K562 (cell line): Measurements from ENCODE around the gene PPP2R5A. TPM values are rescaled to one million over a fixed set of nuclear protein-coding genes. Genes with fewer than 3 reads are reported as not detected.

ENCODE experiments used
- ATF7 ChIP-seq: fragments of 450-650 bp; IDR thresholded peaks from 2 replicates; pipeline ENCODE4 v1.7.1; 2014; ENCODE audit warnings: mild to moderate bottlenecking, moderate library complexity
- CCAR2 ChIP-seq: fragments of 200-400 bp; formaldehyde crosslinking; IDR thresholded peaks from 2 replicates; pipeline ENCODE4 v1.6.1; 2017; ENCODE audit warnings: mild to moderate bottlenecking, low read depth, low read length
- DACH1 ChIP-seq: fragments of 450-650 bp; IDR thresholded peaks from 2 replicates; pipeline ENCODE4 v1.6.1; 2018; ENCODE audit not compliant: partially characterized antibody
- ETV5 ChIP-seq: sonication (generic); formaldehyde crosslinking; IDR thresholded peaks from 2 replicates; pipeline ENCODE4 v1.4.0; 2020; ENCODE audit warnings: low read depth, mild to moderate bottlenecking, missing genetic modification reagents
- HDAC8 ChIP-seq: fragments of 450-650 bp; IDR thresholded peaks from 2 replicates; pipeline ENCODE4 v1.6.1; 2016; ENCODE audit warnings: mild to moderate bottlenecking, missing genetic modification characterization, moderate library complexity, missing compliant biosample characterization
- HMGN3 ChIP-seq: IDR thresholded peaks from 2 replicates; pipeline ENCODE4 v1.6.1; 2011; ENCODE audit warnings: borderline replicate concordance, low read depth, mild to moderate bottlenecking, mixed read lengths, low read length; ENCODE audit not compliant: insufficient read length; ENCODE audit errors: extremely low read depth
- HNRNPK ChIP-seq: fragments of 200-400 bp; formaldehyde crosslinking; IDR thresholded peaks from one replicate; pipeline ENCODE4 v1.6.1; 2018; ENCODE audit warnings: mild to moderate bottlenecking, low read depth, low read length; ENCODE audit not compliant: poor library complexity, severe bottlenecking
- HSF4 ChIP-seq: fragments of 250-450 bp; sonication (Bioruptor Pico); IDR thresholded peaks from 2 replicates; pipeline ENCODE4 v2.1.2; 2022; ENCODE audit warnings: mild to moderate bottlenecking, moderate library complexity, borderline replicate concordance
- L3MBTL2 ChIP-seq: fragments of 450-650 bp; IDR thresholded peaks from 2 replicates; pipeline ENCODE4 v1.6.1; 2016; ENCODE audit warnings: mild to moderate bottlenecking, moderate library complexity
- MBD2 ChIP-seq: sonication (generic); IDR thresholded peaks from 2 replicates; pipeline ENCODE4 v1.6.1; 2016; ENCODE audit warnings: low read depth, borderline replicate concordance
- NR1H2 ChIP-seq: sonication (generic); formaldehyde crosslinking; IDR thresholded peaks from 2 replicates; pipeline ENCODE4 v1.4.0; 2020; ENCODE audit warnings: mild to moderate bottlenecking, missing genetic modification reagents
- POLR2AphosphoS5 ChIP-seq: IDR thresholded peaks from 2 replicates; pipeline ENCODE4 v1.6.1; 2011; ENCODE audit warnings: mild to moderate bottlenecking, low read depth, low read length, moderate library complexity; ENCODE audit not compliant: control insufficient read depth, insufficient read depth
- TRIM24 ChIP-seq, 2 experiments: fragments of 450-650 bp; IDR thresholded peaks; 2 replicates each; pipeline ENCODE4 v1.6.1; 2016
- TRIM25 ChIP-seq: fragments of 450-650 bp; IDR thresholded peaks from 2 replicates; pipeline ENCODE4 v1.7.0; 2016; ENCODE audit warnings: borderline replicate concordance
- XRCC4 ChIP-seq: IDR thresholded peaks from one replicate; pipeline ENCODE4 v1.6.1; 2011; ENCODE audit not compliant: insufficient read depth, insufficient read length; ENCODE audit errors: extremely low read depth
- XRCC5 ChIP-seq: fragments of 200-400 bp; formaldehyde crosslinking; IDR thresholded peaks from 2 replicates; pipeline ENCODE4 v1.6.1; 2017; ENCODE audit warnings: low read depth, mild to moderate bottlenecking, low read length
- ZBTB7A ChIP-seq: IDR thresholded peaks from 2 replicates; pipeline ENCODE4 v1.6.1; 2011; ENCODE audit warnings: low read depth, mild to moderate bottlenecking, low read length, moderate library complexity, borderline replicate concordance; ENCODE audit not compliant: control insufficient read depth
- ZNF408 ChIP-seq: fragments of 250-450 bp; sonication (Bioruptor Pico); IDR thresholded peaks from 2 replicates; pipeline ENCODE4 v1.4.0; 2020; ENCODE audit warnings: low read depth, mild to moderate bottlenecking, moderate library complexity
- ZNF717 ChIP-seq: fragments of 250-450 bp; sonication (Bioruptor Pico); IDR thresholded peaks from 2 replicates; pipeline ENCODE4 v1.5.0; 2021
- ZNF780A ChIP-seq: fragments of 250-450 bp; sonication (Bioruptor Pico); IDR thresholded peaks from 2 replicates; pipeline ENCODE4 v1.5.0; 2021; ENCODE audit warnings: mild to moderate bottlenecking
- polyA plus RNA-seq, 8 experiments: library from polyadenylated mRNA; depleted of rRNA in 4 of 8; stranded (reverse) in 5 of 8; unstranded in 3 of 8; fragments of >200 nt; fragmentation: Nextera tagmentation in 2 of 8; fragmentation: Illumina TruSeq in 1 of 8; extraction: Ambion mirVana in 2 of 8; extraction: Trizol in 1 of 8; gene quantifications; 2 replicates each; pipeline versions ENCODE4 v1.2.1 to v1.2.3, GENCODE V29; 2011 to 2014; ENCODE audit warnings: inconsistent platforms in 1 of 8, missing spikeins in 1 of 8
- total RNA-seq, 7 experiments: library from RNA; depleted of rRNA in 6 of 7; stranded (reverse); fragments of >200 nt in 6 of 7; fragmentation: Illumina TruSeq in 2 of 7; extraction: Trizol in 2 of 7; gene quantifications; 2 replicates each; pipeline versions ENCODE4 v1.2.1 to v1.2.3, GENCODE V29; 2011 to 2021; ENCODE audit warnings: low replicate concordance in 1 of 7
- TF ChIP-seq, protein P1 (sequence below): sonication (generic); formaldehyde crosslinking; IDR thresholded peaks from 2 replicates; pipeline ENCODE4 v1.9.0; 2022; ENCODE audit warnings: mild to moderate bottlenecking, missing genetic modification reagents
- TF ChIP-seq, protein P2 (sequence below): fragments of 150-350 bp; IDR thresholded peaks from 2 replicates; pipeline ENCODE4 v1.6.1; 2014; ENCODE audit warnings: low read depth, mild to moderate bottlenecking, low read length, borderline replicate concordance

PPP2R5A gene
- total and polyA plus RNA-seq, 9 of the 15 experiments (the other 6 are each of a cell fraction or from before 2014, with no cell fraction given), result 26.9 to 106 (median 64.3) TPM

DNA sequence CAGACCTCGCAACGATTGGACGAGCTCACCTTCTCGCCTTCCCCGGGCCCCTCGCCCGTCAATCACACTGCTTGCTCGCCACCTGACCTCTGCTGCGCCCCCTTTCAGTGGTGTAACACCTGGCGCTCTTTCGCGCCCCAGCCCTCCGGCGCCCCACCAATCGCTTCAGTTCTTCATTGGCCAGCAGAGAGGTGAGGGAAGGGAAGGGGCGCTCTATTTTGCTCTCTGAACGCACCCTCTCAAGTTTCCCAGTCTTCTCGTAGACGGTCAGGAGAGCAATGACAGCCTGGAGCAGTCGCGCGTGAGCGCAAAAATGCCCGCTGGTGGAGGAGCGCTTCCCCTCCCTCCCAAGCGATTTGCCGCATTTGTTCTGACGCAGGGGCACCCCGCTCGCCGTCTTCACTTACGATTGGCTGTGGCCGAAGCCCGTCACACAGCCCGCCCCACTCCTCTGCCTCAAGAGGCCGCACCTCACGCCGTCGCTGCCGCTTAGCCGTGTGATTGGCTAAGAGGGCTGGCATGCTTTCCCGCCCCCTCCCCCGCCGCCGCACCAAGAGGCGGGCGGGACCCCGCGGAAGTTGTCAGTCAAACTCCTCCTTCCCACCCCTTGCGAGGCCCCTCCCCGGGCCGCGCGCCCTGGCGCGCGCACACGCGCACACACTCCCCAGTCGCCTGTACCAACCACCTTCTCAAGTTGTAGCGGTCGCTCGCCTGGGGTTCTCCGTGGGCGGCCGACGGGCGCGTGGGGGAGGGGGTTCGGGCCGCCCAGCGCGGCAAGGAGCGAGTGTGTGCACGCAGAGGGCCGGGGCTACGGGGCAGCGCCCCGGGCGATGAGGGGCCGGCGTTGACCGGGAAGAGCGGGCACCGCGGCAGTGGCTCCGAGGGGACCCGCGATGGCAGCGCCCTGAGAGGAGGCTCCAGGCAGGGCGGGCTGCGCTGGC is at the start of gene PPP2R5A (continued):
- peak; percentile 77 for TF ChIP-seq ATF7
- TF ChIP-seq HNRNPK, result peak; percentile 37
- TF ChIP-seq HMGN3, result peak; percentile 54
- no peak; the same call in 1 of the 2 replicates for TF ChIP-seq NR1H2
- peak; percentile 34; the same call in 1 of the 2 replicates for TF ChIP-seq ETV5
- peak; percentile 60 for TF ChIP-seq DACH1
- peak; percentile 75; the same call in 1 of the 2 replicates for TF ChIP-seq ZBTB7A
- peak in 1 of 2 experiments; percentile 37; a peak in 1 of 4 replicates for TF ChIP-seq TRIM24 (IDR thresholded peaks at IDR 0.05)
- TF ChIP-seq, protein P1, sequence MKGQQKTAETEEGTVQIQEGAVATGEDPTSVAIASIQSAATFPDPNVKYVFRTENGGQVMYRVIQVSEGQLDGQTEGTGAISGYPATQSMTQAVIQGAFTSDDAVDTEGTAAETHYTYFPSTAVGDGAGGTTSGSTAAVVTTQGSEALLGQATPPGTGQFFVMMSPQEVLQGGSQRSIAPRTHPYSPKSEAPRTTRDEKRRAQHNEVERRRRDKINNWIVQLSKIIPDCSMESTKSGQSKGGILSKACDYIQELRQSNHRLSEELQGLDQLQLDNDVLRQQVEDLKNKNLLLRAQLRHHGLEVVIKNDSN, result peak; percentile 85
- no peak for TF ChIP-seq XRCC4
- peak; percentile 84 for TF ChIP-seq L3MBTL2
- TF ChIP-seq TRIM25, result no peak
- no peak for TF ChIP-seq HSF4 (CRISPR knock-in tag)
- TF ChIP-seq, protein P2, sequence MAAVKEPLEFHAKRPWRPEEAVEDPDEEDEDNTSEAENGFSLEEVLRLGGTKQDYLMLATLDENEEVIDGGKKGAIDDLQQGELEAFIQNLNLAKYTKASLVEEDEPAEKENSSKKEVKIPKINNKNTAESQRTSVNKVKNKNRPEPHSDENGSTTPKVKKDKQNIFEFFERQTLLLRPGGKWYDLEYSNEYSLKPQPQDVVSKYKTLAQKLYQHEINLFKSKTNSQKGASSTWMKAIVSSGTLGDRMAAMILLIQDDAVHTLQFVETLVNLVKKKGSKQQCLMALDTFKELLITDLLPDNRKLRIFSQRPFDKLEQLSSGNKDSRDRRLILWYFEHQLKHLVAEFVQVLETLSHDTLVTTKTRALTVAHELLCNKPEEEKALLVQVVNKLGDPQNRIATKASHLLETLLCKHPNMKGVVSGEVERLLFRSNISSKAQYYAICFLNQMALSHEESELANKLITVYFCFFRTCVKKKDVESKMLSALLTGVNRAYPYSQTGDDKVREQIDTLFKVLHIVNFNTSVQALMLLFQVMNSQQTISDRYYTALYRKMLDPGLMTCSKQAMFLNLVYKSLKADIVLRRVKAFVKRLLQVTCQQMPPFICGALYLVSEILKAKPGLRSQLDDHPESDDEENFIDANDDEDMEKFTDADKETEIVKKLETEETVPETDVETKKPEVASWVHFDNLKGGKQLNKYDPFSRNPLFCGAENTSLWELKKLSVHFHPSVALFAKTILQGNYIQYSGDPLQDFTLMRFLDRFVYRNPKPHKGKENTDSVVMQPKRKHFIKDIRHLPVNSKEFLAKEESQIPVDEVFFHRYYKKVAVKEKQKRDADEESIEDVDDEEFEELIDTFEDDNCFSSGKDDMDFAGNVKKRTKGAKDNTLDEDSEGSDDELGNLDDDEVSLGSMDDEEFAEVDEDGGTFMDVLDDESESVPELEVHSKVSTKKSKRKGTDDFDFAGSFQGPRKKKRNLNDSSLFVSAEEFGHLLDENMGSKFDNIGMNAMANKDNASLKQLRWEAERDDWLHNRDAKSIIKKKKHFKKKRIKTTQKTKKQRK, result peak; percentile 82; the same call in 1 of the 2 replicates
- TF ChIP-seq CCAR2, result no peak
- TF ChIP-seq XRCC5, result peak; percentile 54
- TF ChIP-seq ZNF780A (CRISPR knock-in tag), result no peak
- no peak for TF ChIP-seq ZNF717
- TF ChIP-seq HDAC8, result peak; percentile 49; the same call in 1 of the 2 replicates
- TF ChIP-seq MBD2, result peak; percentile 98
- TF ChIP-seq ZNF408, result no peak
- TF ChIP-seq POLR2AphosphoS5, result peak; percentile 77
